NCI-H146 treated with DMSO at 0.1 percent for 48 hours (cell line): ENCODE data around the gene SKA3.
"Not testable (repeated sequence)": the region's sequence is repeated elsewhere in the genome, so short reads cannot be mapped to it uniquely, and the experiment has no call there.

Experiments used
- DNase-seq: peaks from one replicate; lab custom pipeline; 2025; ENCODE audit not compliant: unreplicated experiment; lab: John Stamatoyannopoulos, UW

SKA3 gene

GRCh38 chr13:21176215-21176981 is at the start of gene SKA3, which contains the start of gene MRPL57:
Gene SKA3 (minus strand): TSS chr13:21176552. CDS start chr13:21176477, 75 bp downstream.
Gene MRPL57 (plus strand): TSS chr13:21176658. CDS start chr13:21176917, 259 bp downstream.
- peak; percentile 76 for DNase-seq

- DNase-seq: no peak
Measured at GRCh38 chr13:21225082-21225481, 48.7 kb upstream of the SKA3 start.

GRCh38 chr13:21221268-21221667 is 44.9 kb upstream of the SKA3 start:
- no peak for DNase-seq

GRCh38 chr13:21219716-21220115 is 43.4 kb upstream of the SKA3 start:
- not testable (repeated sequence) for DNase-seq

- DNase-seq: no peak
Measured at GRCh38 chr13:21219036-21219381, 42.7 kb upstream of the SKA3 start.

GRCh38 chr13:21218351-21219035 is 42.1 kb upstream of the SKA3 start:
- no peak for DNase-seq

- no peak for DNase-seq
Measured at GRCh38 chr13:21216332-21216731, 40.0 kb upstream of the SKA3 start.

- not testable (repeated sequence) for DNase-seq
Measured at GRCh38 chr13:21215419-21215818, 39.1 kb upstream of the SKA3 start.

- no peak for DNase-seq
Measured at GRCh38 chr13:21212138-21212775, 35.9 kb upstream of the SKA3 start.

- DNase-seq: no peak
Measured at GRCh38 chr13:21208652-21209154, 32.4 kb upstream of the SKA3 start.

GRCh38 chr13:21202767-21203531 is 26.6 kb upstream of the SKA3 start:
- DNase-seq: no peak

GRCh38 chr13:21201456-21202190 is 25.3 kb upstream of the SKA3 start:
- not testable (repeated sequence) for DNase-seq

GRCh38 chr13:21198391-21198790 is 22.0 kb upstream of the SKA3 start:
- not testable (repeated sequence) for DNase-seq

GRCh38 chr13:21197606-21198225 is 21.4 kb upstream of the SKA3 start:
- DNase-seq: not testable (repeated sequence)

GRCh38 chr13:21194756-21195155 is 18.4 kb upstream of the SKA3 start:
- not testable (repeated sequence) for DNase-seq

GRCh38 chr13:21186410-21186809 is 10.1 kb upstream of the SKA3 start:
- DNase-seq: not testable (repeated sequence)

- DNase-seq: no peak
Measured at GRCh38 chr13:21181671-21182070, 5.3 kb upstream of the SKA3 start.

GRCh38 chr13:21176982-21177284 is 581 bp upstream of the SKA3 start:
- DNase-seq: peak; percentile 29

- DNase-seq: peak; percentile 15
Measured at GRCh38 chr13:21175656-21176214, 617 bp downstream of the SKA3 start.

- not testable (repeated sequence) for DNase-seq
Measured at GRCh38 chr13:21173767-21174166, 2.6 kb downstream of the SKA3 start.
